Hepatocyte (in vitro differentiated cells): ENCODE data around the gene MYCBPAP.

Experiments used
- EZH2 ChIP-seq: fragments of 200-600 bp; sonication (generic); IDR thresholded peaks from 2 replicates; pipeline ENCODE4 v1.6.1; 2016; ENCODE audit warnings: antibody characterized with exemption, mild to moderate bottlenecking, borderline replicate concordance
- TF ChIP-seq, protein P1 (sequence below): fragments of 200-600 bp; sonication (generic); IDR thresholded peaks from 2 replicates; pipeline ENCODE4 v1.5.1; 2016; ENCODE audit warnings: antibody characterized with exemption, mild to moderate bottlenecking; ENCODE audit not compliant: poor library complexity

DNA sequence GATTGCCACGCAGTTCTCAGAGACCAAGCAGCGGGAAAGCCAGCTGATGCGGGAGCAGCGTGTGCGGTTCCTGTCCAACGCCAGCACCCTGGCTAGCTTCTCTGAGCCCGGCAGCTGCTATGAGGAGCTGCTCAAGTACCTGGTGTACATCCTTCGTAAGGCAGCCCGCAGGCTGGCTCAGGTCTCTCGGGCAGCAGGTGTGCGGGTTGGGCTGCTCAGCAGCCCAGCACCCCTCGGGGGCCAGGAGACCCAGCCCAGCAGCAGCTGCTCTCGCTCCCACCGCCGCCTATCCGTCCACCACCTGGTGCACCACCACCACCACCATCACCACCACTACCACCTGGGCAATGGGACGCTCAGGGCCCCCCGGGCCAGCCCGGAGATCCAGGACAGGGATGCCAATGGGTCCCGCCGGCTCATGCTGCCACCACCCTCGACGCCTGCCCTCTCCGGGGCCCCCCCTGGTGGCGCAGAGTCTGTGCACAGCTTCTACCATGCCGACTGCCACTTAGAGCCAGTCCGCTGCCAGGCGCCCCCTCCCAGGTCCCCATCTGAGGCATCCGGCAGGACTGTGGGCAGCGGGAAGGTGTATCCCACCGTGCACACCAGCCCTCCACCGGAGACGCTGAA lies 67.5 kb downstream of the MYCBPAP start:
- TF ChIP-seq, protein P1, sequence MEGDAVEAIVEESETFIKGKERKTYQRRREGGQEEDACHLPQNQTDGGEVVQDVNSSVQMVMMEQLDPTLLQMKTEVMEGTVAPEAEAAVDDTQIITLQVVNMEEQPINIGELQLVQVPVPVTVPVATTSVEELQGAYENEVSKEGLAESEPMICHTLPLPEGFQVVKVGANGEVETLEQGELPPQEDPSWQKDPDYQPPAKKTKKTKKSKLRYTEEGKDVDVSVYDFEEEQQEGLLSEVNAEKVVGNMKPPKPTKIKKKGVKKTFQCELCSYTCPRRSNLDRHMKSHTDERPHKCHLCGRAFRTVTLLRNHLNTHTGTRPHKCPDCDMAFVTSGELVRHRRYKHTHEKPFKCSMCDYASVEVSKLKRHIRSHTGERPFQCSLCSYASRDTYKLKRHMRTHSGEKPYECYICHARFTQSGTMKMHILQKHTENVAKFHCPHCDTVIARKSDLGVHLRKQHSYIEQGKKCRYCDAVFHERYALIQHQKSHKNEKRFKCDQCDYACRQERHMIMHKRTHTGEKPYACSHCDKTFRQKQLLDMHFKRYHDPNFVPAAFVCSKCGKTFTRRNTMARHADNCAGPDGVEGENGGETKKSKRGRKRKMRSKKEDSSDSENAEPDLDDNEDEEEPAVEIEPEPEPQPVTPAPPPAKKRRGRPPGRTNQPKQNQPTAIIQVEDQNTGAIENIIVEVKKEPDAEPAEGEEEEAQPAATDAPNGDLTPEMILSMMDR: no peak
- TF ChIP-seq EZH2: no peak
